GM12801 (cell line): ENCODE measurements around the gene AP3D1.

Experiments used
- CTCF ChIP-seq: IDR thresholded peaks from one replicate; pipeline ENCODE4 v1.5.1; 2011; ENCODE audit warnings: control low read depth; ENCODE audit not compliant: insufficient read length; ENCODE audit errors: extremely low read depth

Gene AP3D1

GRCh38 chr19:2083174-2083854 is 68.1 kb downstream of the AP3D1 start:
- TF ChIP-seq CTCF: no peak

- no peak for TF ChIP-seq CTCF
Observed at GRCh38 chr19:2081873-2082810, 69.2 kb downstream of the AP3D1 start.

- TF ChIP-seq CTCF: no peak
Observed at GRCh38 chr19:2080336-2080988, 70.9 kb downstream of the AP3D1 start.

- no peak for TF ChIP-seq CTCF
Observed at GRCh38 chr19:2079865-2080301, 71.5 kb downstream of the AP3D1 start.

GRCh38 chr19:2079076-2079864 is 72.1 kb downstream of the AP3D1 start:
- TF ChIP-seq CTCF: no peak

GRCh38 chr19:2077833-2078619 is 73.3 kb downstream of the AP3D1 start:
- no peak for TF ChIP-seq CTCF
